Effector memory CD8-positive, alpha-beta T cell (primary cell): ENCODE results near the gene RTRAF.

Source experiments
- ATAC-seq: fragments of 150-1000 bp; cut with Tn5 transposase; replicated peaks from 2 replicates; pipeline ENCODE4 v1.10.0; 2021; ENCODE audit warnings: mild to moderate bottlenecking, moderate library complexity
- DNase-seq, 3 experiments: peaks; one replicate each; pipeline ENCODE4 v3.0.0; 2021
- H3K27ac Mint-ChIP-seq, 2 donors: one replicate each; pipeline ENCODE4 v1.8.0; 2022; ENCODE audit warnings: mild to moderate bottlenecking in 2 of 2, mixed read lengths in 2 of 2, moderate library complexity in 2 of 2
- H3K27me3 Mint-ChIP-seq, 2 donors: one replicate each; pipeline ENCODE4 v1.8.0; 2022; ENCODE audit warnings: mixed read lengths in 2 of 2
- H3K36me3 Mint-ChIP-seq: one replicate; pipeline ENCODE4 v1.8.0; 2022; ENCODE audit warnings: mild to moderate bottlenecking, moderate library complexity, mixed read lengths; ENCODE audit not compliant: insufficient read depth
- H3K4me1 Mint-ChIP-seq, 2 donors: one replicate each; pipeline ENCODE4 v1.8.0; 2022; ENCODE audit warnings: low read depth in 2 of 2, mixed read lengths in 2 of 2
- H3K4me3 Mint-ChIP-seq, 2 donors: one replicate each; pipeline ENCODE4 v1.8.0; 2022; ENCODE audit warnings: mild to moderate bottlenecking in 2 of 2, mixed read lengths in 2 of 2, moderate library complexity in 2 of 2
- H3K9me3 Mint-ChIP-seq, 2 donors: one replicate each; pipeline ENCODE4 v1.8.0; 2022; ENCODE audit warnings: mixed read lengths in 2 of 2
- total RNA-seq, 9 experiments: gene quantifications; one replicate each; lab custom pipeline; 2026; lab: John Stamatoyannopoulos, UW

The RTRAF gene
- 80.7 to 220 (median 111) reads per million in 9 experiments for total RNA-seq

DNA sequence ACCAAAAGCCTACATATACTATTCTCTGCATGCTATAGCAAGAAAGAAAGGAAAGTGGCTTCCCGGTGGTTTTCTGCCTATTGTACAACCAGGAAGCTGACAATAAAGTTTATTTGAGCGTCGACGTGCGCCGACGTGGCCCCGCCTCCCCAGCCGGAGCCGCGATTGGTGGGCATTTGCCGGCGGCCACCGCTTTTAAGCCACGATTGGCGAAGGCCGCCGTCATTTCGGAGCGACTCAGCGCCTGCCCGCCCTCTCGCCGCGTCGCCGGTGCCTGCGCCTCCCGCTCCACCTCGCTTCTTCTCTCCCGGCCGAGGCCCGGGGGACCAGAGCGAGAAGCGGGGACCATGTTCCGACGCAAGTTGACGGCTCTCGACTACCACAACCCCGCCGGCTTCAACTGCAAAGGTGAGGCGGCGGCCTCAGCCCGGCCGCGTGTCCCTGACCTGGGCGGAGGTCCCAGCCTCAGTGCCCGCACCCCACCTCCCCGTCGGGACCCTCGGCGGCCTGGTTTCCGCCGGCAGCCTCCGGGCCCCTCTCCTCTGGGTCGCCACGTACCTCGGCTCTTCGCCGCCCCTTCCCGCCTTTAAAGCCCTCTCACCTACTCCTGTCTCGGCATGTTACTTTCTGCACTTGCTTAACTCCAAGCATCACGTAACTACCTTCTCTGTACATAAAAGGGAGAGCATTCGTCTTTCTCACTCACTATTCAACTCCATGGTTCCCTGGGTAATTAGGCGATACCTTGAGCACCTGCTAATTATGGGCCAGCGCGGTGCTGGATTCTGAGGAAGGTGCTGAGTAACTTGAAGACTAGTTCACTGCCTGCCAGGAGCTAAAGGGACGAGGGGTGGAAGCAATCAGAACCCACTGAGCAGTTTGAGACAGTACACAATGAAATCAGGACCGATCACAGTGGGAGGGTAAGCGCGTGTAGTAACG, at the start of gene RTRAF:
Gene RTRAF (plus strand): TSS at position 254 of the 942 bp plus-strand sequence. CDS start 94 bp downstream, at position 348.
- peak within 1 kb of the TSS; percentile 88 to 90 for H3K4me3 Mint-ChIP-seq
- no peaks in the 10 kb centered on the region for H3K27me3 Mint-ChIP-seq
- DNase-seq (peak; percentile 87 to 90 (median 87)), ATAC-seq (peak; percentile 94)
- no peaks in the 10 kb centered on the region for H3K9me3 Mint-ChIP-seq
- H3K27ac Mint-ChIP-seq: peak within 1 kb of the TSS; percentile 88 to 99
- peaks cover 30% of the 10 kb centered on the region for H3K36me3 Mint-ChIP-seq
- H3K4me1 Mint-ChIP-seq: peaks cover 15 to 37% of the 10 kb centered on the region in 2 donors

DNA sequence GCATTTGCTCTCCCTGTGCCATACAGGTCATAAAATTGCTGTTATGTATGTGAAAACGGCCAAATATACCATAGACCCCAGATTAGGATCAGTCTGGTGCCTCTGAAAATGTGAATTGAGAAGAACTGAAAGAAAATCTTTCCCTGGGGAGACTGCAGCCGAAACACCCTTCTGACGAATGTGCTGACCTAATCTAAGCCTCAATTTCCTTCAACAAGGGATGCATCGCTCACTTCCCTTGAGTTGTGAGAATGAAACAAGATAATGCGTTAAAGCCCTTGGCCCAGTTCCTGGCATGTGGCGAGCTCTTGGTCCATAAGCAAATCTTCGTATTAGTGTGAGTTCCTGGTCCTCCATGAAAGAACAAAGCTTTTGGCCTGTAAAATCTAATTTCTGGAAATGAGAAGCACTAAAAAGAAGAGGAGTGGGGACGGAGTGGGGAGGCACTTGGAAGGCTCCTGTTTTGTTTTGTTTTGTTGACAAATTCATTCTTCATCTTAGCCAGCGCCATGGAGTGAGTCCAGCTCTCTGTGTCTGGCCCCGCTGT, 49.5 kb upstream of the RTRAF start:
- DNase-seq: no peak
- peak overlapping the region; percentile 19 to 46 for H3K4me3 Mint-ChIP-seq

DNA sequence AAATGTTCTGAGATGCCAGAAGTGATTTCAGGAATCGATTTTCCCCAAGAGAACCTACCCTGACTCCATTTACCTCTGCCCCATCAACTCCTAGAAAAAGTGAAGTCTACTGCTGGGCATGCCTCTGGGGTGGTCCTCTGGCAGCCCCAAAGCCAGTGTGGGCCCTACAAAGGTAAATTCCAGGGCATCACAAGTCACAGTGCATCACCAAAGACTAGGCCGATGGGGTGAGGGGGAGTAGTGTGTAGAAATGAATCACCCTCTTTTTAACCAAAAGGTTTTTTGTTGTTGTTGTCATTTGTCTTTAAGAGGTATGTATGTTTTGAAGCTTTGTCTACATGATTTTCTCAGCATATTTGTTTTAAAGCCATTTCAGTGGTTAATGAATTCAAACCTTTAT, 46.4 kb upstream of the RTRAF start:
- peaks cover 42 to 75% of the 10 kb centered on the region in 2 donors for H3K4me1 Mint-ChIP-seq
- H3K27me3 Mint-ChIP-seq: no peaks in the 10 kb centered on the region
- H3K36me3 Mint-ChIP-seq: peaks cover 28% of the 10 kb centered on the region
- H3K27ac Mint-ChIP-seq: peak overlapping the region; percentile 66 to 89
- DNase-seq: no peak
- ATAC-seq: peak; percentile 37
- H3K4me3 Mint-ChIP-seq: no peak overlapping the region
- no peaks in the 10 kb centered on the region for H3K9me3 Mint-ChIP-seq

More for the DNA sequence above, 49.5 kb upstream of the RTRAF start:
- peaks cover 24% of the 10 kb centered on the region for H3K36me3 Mint-ChIP-seq
- H3K4me1 Mint-ChIP-seq: peaks cover 37 to 68% of the 10 kb centered on the region in 2 donors
- ATAC-seq: no peak
- no peaks in the 10 kb centered on the region for H3K9me3 Mint-ChIP-seq
- peak overlapping the region; percentile 62 to 72 for H3K27ac Mint-ChIP-seq
- H3K27me3 Mint-ChIP-seq: no peaks in the 10 kb centered on the region

DNA sequence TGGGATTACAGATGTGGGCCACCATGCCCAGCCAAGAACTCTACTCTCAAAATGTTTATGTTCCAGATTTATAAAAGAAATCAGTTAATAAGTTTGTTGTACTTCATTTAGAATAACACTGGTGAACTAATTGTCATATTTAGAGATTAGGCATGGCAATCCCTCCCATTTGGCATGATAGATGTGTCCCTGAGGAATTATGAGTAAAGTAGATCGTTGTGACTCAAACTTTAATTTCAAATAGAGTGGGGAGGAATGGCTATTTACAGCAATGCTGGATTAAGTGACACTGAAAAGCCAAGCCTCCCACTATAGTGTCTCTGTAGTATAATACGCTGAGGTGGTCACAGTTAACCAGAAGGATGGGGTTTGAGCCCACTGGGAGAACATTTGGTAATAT, 39.3 kb upstream of the RTRAF start:
- peak overlapping the region; percentile 4 to 73 for H3K27ac Mint-ChIP-seq
- peaks cover 35 to 81% of the 10 kb centered on the region in 2 donors for H3K4me1 Mint-ChIP-seq
- ATAC-seq (no peak), DNase-seq (no peak)
- no peak overlapping the region for H3K4me3 Mint-ChIP-seq
- H3K9me3 Mint-ChIP-seq: no peaks in the 10 kb centered on the region
- H3K36me3 Mint-ChIP-seq: peaks cover 58% of the 10 kb centered on the region
- no peaks in the 10 kb centered on the region for H3K27me3 Mint-ChIP-seq

DNA sequence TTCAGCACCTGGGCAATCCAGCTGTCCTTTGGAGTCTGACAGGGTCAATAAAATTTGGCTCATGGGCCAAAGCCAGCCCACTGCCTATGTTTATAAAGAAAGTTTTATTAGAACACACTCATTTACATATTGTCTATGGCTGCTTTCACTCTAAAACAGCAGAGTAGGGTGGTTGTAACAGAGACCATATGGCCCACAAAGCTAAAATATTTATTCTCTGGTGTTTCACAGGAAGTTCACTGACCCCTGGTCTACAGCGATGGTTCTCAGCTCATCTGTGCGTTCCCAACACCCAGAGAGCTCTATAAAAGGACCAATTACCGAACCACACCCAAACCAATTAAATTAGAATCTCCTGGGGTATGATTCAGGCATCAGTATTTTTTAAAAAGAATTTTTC, 37.7 kb upstream of the RTRAF start:
- DNase-seq: no peak
- no peak for ATAC-seq
- Mint-ChIP-seq H3K4me3 (no peak overlapping the region), H3K36me3 (peaks cover 55% of the 10 kb centered on the region), H3K27ac (peak overlapping the region; percentile 33 to 54), H3K27me3 (no peaks in the 10 kb centered on the region), H3K9me3 (no peaks in the 10 kb centered on the region), H3K4me1 (peaks cover 31 to 74% of the 10 kb centered on the region in 2 donors)

DNA sequence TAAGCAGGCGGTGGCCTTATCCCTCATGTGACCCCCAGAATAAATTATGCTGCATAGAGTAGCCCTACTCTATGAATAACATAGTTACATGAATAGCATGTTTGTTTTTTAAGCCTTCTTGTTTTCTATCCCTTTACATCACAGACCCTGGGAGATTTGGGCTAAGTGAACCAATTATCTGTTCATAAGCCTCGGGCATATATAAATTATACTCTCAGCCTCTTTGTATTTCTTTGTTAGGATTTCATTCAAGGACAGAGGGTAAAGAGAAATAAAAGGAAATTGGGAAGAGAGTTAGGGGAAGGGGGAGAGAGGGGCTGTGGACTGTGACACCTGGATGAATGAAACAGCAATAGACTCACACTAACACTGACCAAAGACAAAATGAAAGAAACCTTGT, 35.3 kb upstream of the RTRAF start:
- Mint-ChIP-seq H3K4me1 (peaks cover 35 to 79% of the 10 kb centered on the region in 2 donors), H3K9me3 (peaks cover 0 to 8% of the 10 kb centered on the region in 2 donors), H3K36me3 (peaks cover 65% of the 10 kb centered on the region), H3K27ac (peak overlapping the region; percentile 33 to 79), H3K4me3 (no peak overlapping the region), H3K27me3 (no peaks in the 10 kb centered on the region)
- ATAC-seq (no peak), DNase-seq (no peak)

DNA sequence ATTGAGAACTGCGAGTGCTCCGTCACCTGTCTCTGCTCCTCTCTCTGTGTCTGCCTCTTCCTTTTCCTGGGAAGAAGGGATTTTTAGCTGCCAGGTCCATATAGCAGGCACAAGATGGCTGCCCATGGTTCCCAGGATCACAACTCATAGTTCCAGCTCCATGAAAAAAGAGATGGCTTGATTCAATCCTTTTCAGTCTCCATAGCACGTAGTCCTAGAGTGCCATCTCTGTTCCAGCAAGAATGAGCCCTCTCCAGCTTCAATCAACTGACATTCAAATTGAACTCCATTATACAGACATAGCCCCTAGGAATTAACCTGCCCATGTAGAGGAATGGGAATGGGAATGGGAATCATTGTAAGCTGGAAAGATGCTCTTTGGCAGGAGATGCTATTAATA, 34.7 kb upstream of the RTRAF start:
- ATAC-seq (no peak), DNase-seq (no peak)
- Mint-ChIP-seq H3K27me3 (no peaks in the 10 kb centered on the region), H3K4me1 (peaks cover 36 to 82% of the 10 kb centered on the region in 2 donors), H3K4me3 (no peak overlapping the region), H3K27ac (peak overlapping the region; percentile 33 to 79), H3K9me3 (peaks cover under 1 to 13% of the 10 kb centered on the region in 2 donors), H3K36me3 (peaks cover 67% of the 10 kb centered on the region)

DNA sequence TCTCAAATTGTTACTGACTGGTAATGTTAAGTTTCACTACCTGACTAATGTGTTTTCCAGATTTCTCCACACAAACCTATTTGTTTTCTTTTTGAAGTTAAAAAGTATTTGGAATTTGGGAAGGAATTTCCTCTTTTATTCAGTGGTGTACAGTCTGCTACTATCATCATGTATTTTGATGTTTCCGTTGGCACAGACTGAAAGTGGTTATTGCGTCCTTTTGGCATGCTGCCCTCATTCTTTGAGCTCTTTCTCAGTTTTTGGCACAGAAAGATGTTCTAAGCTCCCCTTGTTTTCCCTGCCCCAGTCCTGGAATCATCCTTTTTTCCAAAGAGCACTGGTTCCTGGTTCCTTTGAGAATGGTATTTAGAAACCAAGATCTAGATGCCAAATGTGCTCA, 31.4 kb upstream of the RTRAF start:
- ATAC-seq (no peak), DNase-seq (no peak)
- Mint-ChIP-seq H3K9me3 (peaks cover 2 to 20% of the 10 kb centered on the region in 2 donors), H3K4me1 (peaks cover 41 to 84% of the 10 kb centered on the region in 2 donors), H3K4me3 (no peak overlapping the region), H3K27me3 (no peaks in the 10 kb centered on the region), H3K36me3 (peaks cover 52% of the 10 kb centered on the region), H3K27ac (peak overlapping the region in 1 of 2 donors; percentile 67)

DNA sequence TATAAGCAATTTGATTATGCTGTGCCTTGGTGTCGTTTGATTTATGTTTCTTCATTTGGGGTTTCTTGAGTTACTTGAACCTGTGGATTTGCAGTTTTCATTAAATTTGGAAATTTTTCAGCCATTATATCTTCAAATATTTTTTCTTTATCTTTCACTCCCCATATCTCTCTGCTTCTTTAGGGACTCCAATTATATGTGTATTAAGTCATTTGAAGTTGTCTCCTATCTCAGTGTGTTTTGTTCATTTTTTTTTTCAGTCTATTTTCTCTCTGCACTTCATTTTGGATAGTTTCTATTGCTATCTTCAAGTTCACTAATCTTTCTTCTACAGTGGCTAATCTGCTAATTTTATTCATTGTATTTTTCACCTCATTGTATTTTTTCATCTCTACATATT, 29.4 kb upstream of the RTRAF start:
- H3K4me3 Mint-ChIP-seq: no peak overlapping the region
- H3K36me3 Mint-ChIP-seq: peaks cover 39% of the 10 kb centered on the region
- peak overlapping the region in 1 of 2 donors; percentile 67 for H3K27ac Mint-ChIP-seq
- no peaks in the 10 kb centered on the region for H3K27me3 Mint-ChIP-seq
- ATAC-seq (no peak), DNase-seq (no peak)
- H3K4me1 Mint-ChIP-seq: peaks cover 39 to 76% of the 10 kb centered on the region in 2 donors
- peaks cover 2 to 20% of the 10 kb centered on the region in 2 donors for H3K9me3 Mint-ChIP-seq

DNA sequence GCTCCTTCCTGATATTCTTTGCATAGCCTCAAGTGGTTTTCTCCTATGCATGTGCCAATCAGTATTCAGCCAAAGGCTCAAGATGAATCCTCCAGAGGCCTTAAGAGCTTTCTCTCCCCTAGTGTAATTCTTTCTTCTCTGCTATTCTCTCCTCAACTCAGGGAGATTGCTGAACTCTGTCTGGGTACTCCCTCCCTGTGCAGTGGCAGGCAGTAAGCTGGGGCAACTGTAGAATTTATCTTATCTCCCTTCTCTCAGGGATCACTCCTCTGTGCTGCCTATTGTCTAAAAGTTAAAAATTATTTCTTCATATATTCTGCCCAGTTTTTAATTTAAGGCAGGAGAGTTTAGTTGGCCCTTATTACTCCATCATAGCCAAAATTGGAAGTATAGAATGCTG, 28.5 kb upstream of the RTRAF start:
- Mint-ChIP-seq H3K4me1 (peaks cover 36 to 74% of the 10 kb centered on the region in 2 donors), H3K36me3 (peaks cover 42% of the 10 kb centered on the region), H3K4me3 (no peak overlapping the region), H3K27ac (peak overlapping the region; percentile 47 to 67), H3K9me3 (peaks cover 2 to 20% of the 10 kb centered on the region in 2 donors), H3K27me3 (no peaks in the 10 kb centered on the region)
- DNase-seq (no peak), ATAC-seq (no peak)

DNA sequence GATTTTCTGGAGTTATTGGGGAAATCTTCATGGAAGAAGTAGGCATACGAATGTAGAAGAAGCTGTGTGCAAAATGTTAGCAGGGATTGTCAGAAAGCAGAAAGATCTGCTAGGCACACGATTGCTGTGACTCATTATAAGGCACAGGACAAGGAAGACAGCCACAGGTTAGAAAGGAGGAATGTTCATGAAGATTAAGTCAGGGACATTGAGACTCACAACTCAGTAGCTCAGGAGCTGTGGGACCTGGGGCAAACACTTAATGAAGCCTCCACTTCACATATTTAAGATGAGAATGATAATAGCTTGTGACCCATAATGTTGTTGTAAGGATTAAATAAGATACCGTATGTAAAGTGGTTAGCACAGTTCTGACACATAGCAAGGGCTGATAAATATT, 26.6 kb upstream of the RTRAF start:
- Mint-ChIP-seq H3K4me3 (no peak overlapping the region), H3K9me3 (peaks cover 2 to 20% of the 10 kb centered on the region in 2 donors), H3K27ac (peak overlapping the region; percentile 2 to 67), H3K4me1 (peaks cover 34 to 61% of the 10 kb centered on the region in 2 donors), H3K36me3 (peaks cover 53% of the 10 kb centered on the region), H3K27me3 (no peaks in the 10 kb centered on the region)
- DNase-seq: no peak
- ATAC-seq: no peak

DNA sequence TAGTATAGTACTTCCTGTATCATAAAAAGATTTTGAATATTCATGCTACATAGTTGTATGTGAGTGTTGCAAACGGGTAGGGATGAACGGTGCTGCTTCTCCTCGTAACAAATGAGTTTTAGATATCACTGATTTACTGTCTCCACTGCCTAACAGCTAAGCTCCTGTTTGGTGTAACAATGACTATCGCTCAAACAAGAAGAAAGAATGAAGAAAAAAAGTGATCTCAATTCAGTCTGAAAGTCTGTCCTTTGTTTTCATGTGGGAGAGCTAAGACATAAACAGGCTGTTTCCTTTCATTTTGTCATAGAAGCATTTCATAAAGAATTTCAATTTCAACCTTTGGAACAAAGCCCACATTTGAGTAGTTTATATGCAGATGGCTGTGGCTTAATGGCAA, 26.1 kb upstream of the RTRAF start:
- no peak for ATAC-seq
- Mint-ChIP-seq H3K9me3 (peaks cover 2 to 20% of the 10 kb centered on the region in 2 donors), H3K27ac (peak overlapping the region; percentile 2 to 67), H3K4me1 (peaks cover 34 to 60% of the 10 kb centered on the region in 2 donors), H3K27me3 (no peaks in the 10 kb centered on the region), H3K4me3 (no peak overlapping the region), H3K36me3 (peaks cover 55% of the 10 kb centered on the region)
- DNase-seq: no peak

DNA sequence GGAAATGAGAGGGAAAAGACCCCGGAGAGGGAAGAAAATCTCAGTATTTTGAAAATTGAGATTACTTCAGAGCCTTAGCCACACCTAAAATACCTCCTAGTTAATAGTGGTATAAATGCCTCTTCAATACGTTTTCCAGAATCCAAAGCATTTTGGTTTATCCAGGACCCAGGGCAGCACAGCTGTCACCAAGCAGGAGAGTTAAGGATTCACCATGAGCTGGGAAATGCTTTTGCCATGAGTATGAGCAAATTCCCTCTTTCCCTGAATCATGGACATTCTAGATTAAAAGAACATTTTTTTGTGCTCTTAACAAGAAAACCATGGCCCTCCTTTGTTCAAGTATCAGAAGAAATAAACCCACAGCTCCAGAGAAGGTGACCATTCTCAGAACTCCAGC, 21.8 kb upstream of the RTRAF start:
- Mint-ChIP-seq H3K9me3 (no peaks in the 10 kb centered on the region), H3K27ac (peak overlapping the region; percentile 60 to 76), H3K27me3 (no peaks in the 10 kb centered on the region), H3K36me3 (peaks cover 42% of the 10 kb centered on the region), H3K4me3 (no peak overlapping the region), H3K4me1 (peaks cover 8 to 37% of the 10 kb centered on the region in 2 donors)
- no peak for DNase-seq
- no peak for ATAC-seq
